Suprapubic skin (tissue), 4 donors: Measurements from ENCODE around the gene AGER. TPM values are rescaled to one million over a fixed set of nuclear protein-coding genes. Genes with fewer than 3 reads are reported as not detected.
A peak's percentile ranks its signal among the peaks of the same experiment; 100 is the strongest.

Experiments
- DNase-seq, 2 donors: peaks; one replicate each; pipeline ENCODE4 v3.0.0-alpha.2; 2019; ENCODE audit warnings: low spot score in 2 of 2
- H3K27ac ChIP-seq: fragments of 200-600 bp; sonication (generic); one replicate; pipeline ENCODE4 v1.5.1; 2019
- H3K27me3 ChIP-seq: fragments of 200-600 bp; sonication (generic); one replicate; pipeline ENCODE4 v1.5.1; 2019
- H3K36me3 ChIP-seq: fragments of 200-600 bp; sonication (generic); one replicate; pipeline ENCODE4 v1.5.1; 2019
- H3K4me1 ChIP-seq: fragments of 200-600 bp; sonication (generic); one replicate; pipeline ENCODE4 v1.5.1; 2019
- H3K4me3 ChIP-seq: fragments of 200-600 bp; sonication (generic); one replicate; pipeline ENCODE4 v1.5.1; 2019; ENCODE audit warnings: mild to moderate bottlenecking
- H3K9me3 ChIP-seq: fragments of 200-600 bp; sonication (generic); one replicate; pipeline ENCODE4 v1.5.1; 2019
- CTCF ChIP-seq, 2 donors: fragments of 200-600 bp in 1 of 2; fragments of 450-650 bp in 1 of 2; sonication (generic) in 1 of 2; IDR thresholded peaks; one replicate each; pipeline ENCODE4 v1.5.1; 2016 to 2019; ENCODE audit warnings: antibody characterized with exemption in 2 of 2, mild to moderate bottlenecking in 1 of 2, moderate library complexity in 1 of 2
- EP300 ChIP-seq: sonication (generic); formaldehyde crosslinking; IDR thresholded peaks from one replicate; pipeline ENCODE4 v1.6.1; 2017; ENCODE audit warnings: antibody characterized with exemption
- POLR2A ChIP-seq, 2 donors: fragments of 450-650 bp; IDR thresholded peaks; one replicate each; pipeline ENCODE4 v1.6.1; 2017; ENCODE audit warnings: antibody characterized with exemption in 2 of 2, mild to moderate bottlenecking in 2 of 2, moderate library complexity in 2 of 2
- POLR2AphosphoS5 ChIP-seq, 3 donors: sonication (generic); formaldehyde crosslinking; IDR thresholded peaks; one replicate each; pipeline ENCODE4 v1.6.1; 2017; ENCODE audit warnings: antibody characterized with exemption in 3 of 3
- WGBS: methylation state at CpG from one replicate; pipeline ENCODE4 v1.1.5; 2018; 5-methylcytosine and 5-hydroxymethylcytosine counted together
- total RNA-seq, 4 donors: library from RNA; depleted of rRNA; stranded (reverse); fragments of >200 nt; gene quantifications; one replicate each; pipeline ENCODE4 v1.1.0, GENCODE V29; 2016

Gene AGER
- total RNA-seq, 4 donors from 2014 or later = 1.5 to 9.9 (median 4.8) TPM; not detected in 1

- H3K36me3 ChIP-seq = no peaks in the 10 kb centered on the region
- H3K27me3 ChIP-seq = no peaks in the 10 kb centered on the region
- no peak overlapping the region for H3K4me3 ChIP-seq
- peaks cover 22% of the 10 kb centered on the region for H3K4me1 ChIP-seq
- DNase-seq = no peak
- no peak overlapping the region for H3K27ac ChIP-seq
- no peaks in the 10 kb centered on the region for H3K9me3 ChIP-seq
- 96% methylated on average over 15 of the region's 17 CpGs for WGBS
- TF ChIP-seq EP300 (no peak), CTCF (IDR thresholded peaks at IDR 0.05) (no peak), POLR2A (IDR thresholded peaks at IDR 0.05) (no peak), POLR2AphosphoS5 (IDR thresholded peaks at IDR 0.05) (no peak)
These were observed 14.8 kb upstream of the AGER start for GRCh38 chr6:32198866-32199265.

GRCh38 chr6:32198345-32198696, 14.3 kb upstream of the AGER start:
- Histone ChIP-seq H3K4me1 (peaks cover 26% of the 10 kb centered on the region), H3K4me3 (no peak overlapping the region), H3K27me3 (no peaks in the 10 kb centered on the region), H3K36me3 (no peaks in the 10 kb centered on the region), H3K9me3 (no peaks in the 10 kb centered on the region), H3K27ac (no peak overlapping the region)
- DNase-seq = no peak
- TF ChIP-seq POLR2AphosphoS5 (IDR thresholded peaks at IDR 0.05) (no peak), EP300 (no peak), POLR2A (IDR thresholded peaks at IDR 0.05) (no peak), CTCF (IDR thresholded peaks at IDR 0.05) (no peak)
- 55% methylated on average over 3 of the region's 3 CpGs for WGBS

- H3K36me3 ChIP-seq = no peaks in the 10 kb centered on the region
These were observed 12.9 kb upstream of the AGER start for GRCh38 chr6:32196682-32197616.

GRCh38 chr6:32195902-32196681, 12.0 kb upstream of the AGER start:
- 3% methylated on average over 21 of the region's 58 CpGs for WGBS
- peaks cover 46% of the 10 kb centered on the region for H3K4me1 ChIP-seq

More at GRCh38 chr6:32196682-32197616, 12.9 kb upstream of the AGER start:
- H3K27me3 ChIP-seq = no peaks in the 10 kb centered on the region
- no peaks in the 10 kb centered on the region for H3K9me3 ChIP-seq
- TF ChIP-seq CTCF (IDR thresholded peaks at IDR 0.05) (no peak), POLR2A (IDR thresholded peaks at IDR 0.05) (peak in 1 of 2 donors; percentile 7)
- WGBS = 33% methylated on average over 22 of the region's 28 CpGs
- peak overlapping the region; percentile 88 for H3K4me3 ChIP-seq
- no peak for DNase-seq
- H3K4me1 ChIP-seq = peaks cover 38% of the 10 kb centered on the region
- H3K27ac ChIP-seq = peak overlapping the region; percentile 99

More at GRCh38 chr6:32195902-32196681, 12.0 kb upstream of the AGER start:
- H3K36me3 ChIP-seq = no peaks in the 10 kb centered on the region
- peak; percentile 96 for DNase-seq
- H3K4me3 ChIP-seq = peak overlapping the region; percentile 88
- TF ChIP-seq POLR2A (IDR thresholded peaks at IDR 0.05) (peak; percentile 89 to 98), POLR2AphosphoS5 (IDR thresholded peaks at IDR 0.05) (peak; percentile 85 to 97 (median 97)), CTCF (IDR thresholded peaks at IDR 0.05) (no peak), EP300 (no peak)
- H3K27me3 ChIP-seq = no peaks in the 10 kb centered on the region
- no peaks in the 10 kb centered on the region for H3K9me3 ChIP-seq
- peak overlapping the region; percentile 99 for H3K27ac ChIP-seq
